ENCODE results near the gene SCYL3.
"Not testable (repeated sequence)": the region's sequence is repeated elsewhere in the genome, so short reads cannot be mapped to it uniquely, and the experiment has no call there.

The SCYL3 gene

DNA sequence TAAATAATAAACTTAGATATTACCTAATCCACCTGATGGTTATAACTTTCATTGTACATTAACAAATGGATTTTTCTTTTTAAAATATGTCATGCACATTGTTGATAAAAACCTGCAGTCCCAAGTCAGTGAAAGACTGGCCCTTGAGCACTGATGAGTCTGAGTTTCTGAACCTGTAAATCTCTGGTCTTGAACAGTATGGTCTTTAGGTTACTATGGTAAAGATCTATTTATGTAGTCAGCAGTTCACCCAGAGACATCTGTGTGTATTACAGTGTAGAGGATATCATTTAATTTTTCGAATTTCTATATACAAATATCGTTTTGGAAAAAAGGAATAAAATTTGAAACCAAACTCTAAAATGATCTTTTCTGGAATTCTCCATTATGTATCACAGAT, 30.4 kb upstream of the SCYL3 start:
- no peak overlapping the region for H3K9ac ChIP-seq (ENCODE audit: low read length)
- no peak overlapping the region for H3K4me2 ChIP-seq (ENCODE audit: low read depth, low read length, poor library complexity, severe bottlenecking)
- no peaks in the 10 kb centered on the region for H3K36me3 ChIP-seq (ENCODE audit: low read length)
- H4K20me1 ChIP-seq (ENCODE audit: low read depth, low read length): no peaks in the 10 kb centered on the region
- no peak overlapping the region for H3K4me3 ChIP-seq (ENCODE audit: insufficient read depth, low read length, poor library complexity, severe bottlenecking)
- no peaks in the 10 kb centered on the region for H3K79me2 ChIP-seq (ENCODE audit: insufficient read depth, low read length)
- no peak for TF ChIP-seq EZH2phosphoT487 (conservative IDR thresholded peaks at IDR 0.05; ENCODE audit: low read length)
- TF ChIP-seq, protein P1, sequence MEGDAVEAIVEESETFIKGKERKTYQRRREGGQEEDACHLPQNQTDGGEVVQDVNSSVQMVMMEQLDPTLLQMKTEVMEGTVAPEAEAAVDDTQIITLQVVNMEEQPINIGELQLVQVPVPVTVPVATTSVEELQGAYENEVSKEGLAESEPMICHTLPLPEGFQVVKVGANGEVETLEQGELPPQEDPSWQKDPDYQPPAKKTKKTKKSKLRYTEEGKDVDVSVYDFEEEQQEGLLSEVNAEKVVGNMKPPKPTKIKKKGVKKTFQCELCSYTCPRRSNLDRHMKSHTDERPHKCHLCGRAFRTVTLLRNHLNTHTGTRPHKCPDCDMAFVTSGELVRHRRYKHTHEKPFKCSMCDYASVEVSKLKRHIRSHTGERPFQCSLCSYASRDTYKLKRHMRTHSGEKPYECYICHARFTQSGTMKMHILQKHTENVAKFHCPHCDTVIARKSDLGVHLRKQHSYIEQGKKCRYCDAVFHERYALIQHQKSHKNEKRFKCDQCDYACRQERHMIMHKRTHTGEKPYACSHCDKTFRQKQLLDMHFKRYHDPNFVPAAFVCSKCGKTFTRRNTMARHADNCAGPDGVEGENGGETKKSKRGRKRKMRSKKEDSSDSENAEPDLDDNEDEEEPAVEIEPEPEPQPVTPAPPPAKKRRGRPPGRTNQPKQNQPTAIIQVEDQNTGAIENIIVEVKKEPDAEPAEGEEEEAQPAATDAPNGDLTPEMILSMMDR (IDR thresholded peaks at IDR 0.05; ENCODE audit: insufficient read depth, low read length, poor library complexity, severe bottlenecking): no peak
- no peaks in the 10 kb centered on the region for H3F3A ChIP-seq (ENCODE audit: insufficient read depth)
- no peaks in the 10 kb centered on the region for H3K9me2 ChIP-seq (replicated peaks; ENCODE audit: insufficient read depth, low read length)
- no peak overlapping the region for H3K27ac ChIP-seq (ENCODE audit: low read depth, low read length)
- no peak overlapping the region for H2AFZ ChIP-seq (ENCODE audit: low read depth, low read length, severe bottlenecking)
- H3K9me3 ChIP-seq (ENCODE audit: insufficient read depth, low read length): no peaks in the 10 kb centered on the region
- no peaks in the 10 kb centered on the region for H3K27me3 ChIP-seq (ENCODE audit: low read length)

DNA sequence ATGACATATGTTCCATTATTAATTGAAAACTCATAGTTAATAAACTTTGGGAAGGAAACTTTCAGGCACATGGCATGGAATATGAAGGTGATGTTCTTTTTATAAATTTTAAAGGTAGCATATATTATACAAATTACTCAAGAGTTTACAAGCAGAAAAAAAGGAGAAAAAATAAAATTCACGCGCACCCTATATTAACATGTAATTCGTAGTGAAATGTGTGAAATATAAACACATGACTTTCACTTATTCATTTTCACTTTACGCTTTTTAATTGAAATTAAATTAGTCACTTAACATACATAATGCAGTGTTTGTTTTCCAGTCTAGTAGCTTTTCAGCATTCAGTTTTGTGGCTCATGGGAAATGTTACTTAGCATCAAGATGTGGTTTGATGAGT, 27.4 kb upstream of the SCYL3 start:
- H3K36me3 ChIP-seq (ENCODE audit: low read length): no peaks in the 10 kb centered on the region
- no peak for TF ChIP-seq EZH2phosphoT487 (conservative IDR thresholded peaks at IDR 0.05; ENCODE audit: low read length)
- TF ChIP-seq, protein P1 (IDR thresholded peaks at IDR 0.05; ENCODE audit: insufficient read depth, low read length, poor library complexity, severe bottlenecking): no peak
- H4K20me1 ChIP-seq (ENCODE audit: low read depth, low read length): no peaks in the 10 kb centered on the region
- no peak overlapping the region for H3K27ac ChIP-seq (ENCODE audit: low read depth, low read length)
- no peak overlapping the region for H3K9ac ChIP-seq (ENCODE audit: low read length)
- no peaks in the 10 kb centered on the region for H3F3A ChIP-seq (ENCODE audit: insufficient read depth)
- H3K27me3 ChIP-seq (ENCODE audit: low read length): no peaks in the 10 kb centered on the region
- no peaks in the 10 kb centered on the region for H3K9me2 ChIP-seq (replicated peaks; ENCODE audit: insufficient read depth, low read length)
- H3K4me3 ChIP-seq (ENCODE audit: insufficient read depth, low read length, poor library complexity, severe bottlenecking): no peak overlapping the region
- no peaks in the 10 kb centered on the region for H3K9me3 ChIP-seq (ENCODE audit: insufficient read depth, low read length)
- no peak overlapping the region for H2AFZ ChIP-seq (ENCODE audit: low read depth, low read length, severe bottlenecking)
- no peak overlapping the region for H3K4me2 ChIP-seq (ENCODE audit: low read depth, low read length, poor library complexity, severe bottlenecking)
- no peaks in the 10 kb centered on the region for H3K79me2 ChIP-seq (ENCODE audit: insufficient read depth, low read length)

DNA sequence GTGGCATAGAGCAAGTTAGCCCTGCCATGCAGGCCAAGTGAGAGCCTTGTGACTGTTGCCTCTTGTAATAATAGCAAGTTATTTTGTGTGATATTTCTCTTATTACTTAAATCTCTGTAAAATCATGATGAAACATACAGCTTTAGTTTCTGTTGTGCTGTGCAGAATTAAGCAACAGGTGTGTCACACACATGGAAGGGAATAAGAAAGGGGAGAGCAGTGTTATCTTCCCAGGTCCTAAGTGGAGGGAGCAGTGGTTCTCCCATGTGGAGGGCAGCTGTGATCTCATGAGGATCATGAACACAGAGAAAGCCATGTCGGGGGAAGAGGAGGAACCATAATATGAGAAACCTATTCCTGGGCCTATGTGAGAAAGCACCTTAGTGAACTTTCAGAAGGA, 25.2 kb upstream of the SCYL3 start:
- Histone ChIP-seq H4K20me1 (ENCODE audit: low read depth, low read length) (no peaks in the 10 kb centered on the region), H3K9me2 (replicated peaks; ENCODE audit: insufficient read depth, low read length) (no peaks in the 10 kb centered on the region), H2AFZ (ENCODE audit: low read depth, low read length, severe bottlenecking) (no peak overlapping the region), H3K4me2 (ENCODE audit: low read depth, low read length, poor library complexity, severe bottlenecking) (no peak overlapping the region), H3K9me3 (ENCODE audit: insufficient read depth, low read length) (no peaks in the 10 kb centered on the region), H3K27me3 (ENCODE audit: low read length) (no peaks in the 10 kb centered on the region), H3K27ac (ENCODE audit: low read depth, low read length) (no peak overlapping the region), H3K79me2 (ENCODE audit: insufficient read depth, low read length) (no peaks in the 10 kb centered on the region), H3K9ac (ENCODE audit: low read length) (no peak overlapping the region), H3K4me3 (ENCODE audit: insufficient read depth, low read length, poor library complexity, severe bottlenecking) (no peak overlapping the region), H3K36me3 (ENCODE audit: low read length) (no peaks in the 10 kb centered on the region), H3F3A (ENCODE audit: insufficient read depth) (no peaks in the 10 kb centered on the region)
- TF ChIP-seq, protein P1 (IDR thresholded peaks at IDR 0.05; ENCODE audit: insufficient read depth, low read length, poor library complexity, severe bottlenecking): no peak
- no peak for TF ChIP-seq EZH2phosphoT487 (conservative IDR thresholded peaks at IDR 0.05; ENCODE audit: low read length)

DNA sequence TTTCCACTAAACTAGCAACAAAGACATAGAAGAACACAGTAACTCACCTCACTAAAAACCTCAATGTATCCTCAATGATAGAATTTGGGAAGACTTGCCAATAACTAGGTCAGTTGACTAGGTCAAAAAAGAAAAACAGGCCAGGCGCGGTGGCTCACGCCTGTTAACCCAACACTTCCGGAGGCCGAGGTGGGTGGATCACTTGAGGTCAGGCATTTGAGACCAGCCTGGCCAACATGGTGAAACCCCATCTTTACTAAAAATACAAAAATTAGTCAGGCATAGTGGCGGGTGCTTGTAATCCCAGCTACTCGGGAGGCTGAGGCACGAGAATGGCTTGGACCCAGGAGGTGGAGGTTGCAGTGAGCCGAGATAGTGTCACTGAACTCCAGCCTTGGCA, 24.5 kb upstream of the SCYL3 start:
- H3K9me2 ChIP-seq (replicated peaks; ENCODE audit: insufficient read depth, low read length); H3K79me2 ChIP-seq (ENCODE audit: insufficient read depth, low read length); H3K9ac ChIP-seq (ENCODE audit: low read length); H3K36me3 ChIP-seq (ENCODE audit: low read length); H3K4me2 ChIP-seq (ENCODE audit: low read depth, low read length, poor library complexity, severe bottlenecking); H3K27me3 ChIP-seq (ENCODE audit: low read length); H4K20me1 ChIP-seq (ENCODE audit: low read depth, low read length); H3F3A ChIP-seq (ENCODE audit: insufficient read depth); H2AFZ ChIP-seq (ENCODE audit: low read depth, low read length, severe bottlenecking); H3K4me3 ChIP-seq (ENCODE audit: insufficient read depth, low read length, poor library complexity, severe bottlenecking); H3K27ac ChIP-seq (ENCODE audit: low read depth, low read length); H3K9me3 ChIP-seq (ENCODE audit: insufficient read depth, low read length): not testable (repeated sequence)
